Urinary bladder (tissue), 4 donors: ENCODE data around the gene ITGAV. TPM values are rescaled to one million over a fixed set of nuclear protein-coding genes. Genes with fewer than 3 reads are reported as not detected.

Source experiments
- DNase-seq: peaks from one replicate; pipeline ENCODE4 v3.0.0-alpha.2; 2015; ENCODE audit errors: extremely low spot score
- H3K27ac ChIP-seq: one replicate; pipeline ENCODE4 v1.5.1; 2013; ENCODE audit warnings: low read depth, mild to moderate bottlenecking, moderate library complexity
- H3K36me3 ChIP-seq: one replicate; pipeline ENCODE4 v1.6.1; 2013; ENCODE audit warnings: mild to moderate bottlenecking, moderate library complexity; ENCODE audit not compliant: insufficient read depth
- H3K4me1 ChIP-seq: one replicate; pipeline ENCODE4 v1.6.1; 2013; ENCODE audit warnings: mild to moderate bottlenecking, moderate library complexity; ENCODE audit not compliant: insufficient read depth
- H3K4me3 ChIP-seq: one replicate; pipeline ENCODE4 v1.5.1; 2013; ENCODE audit warnings: low read depth, low read length
- WGBS: extraction: QIAGEN DNeasy Blood & Tissue Kit; methylation state at CpG from one replicate; pipeline ENCODE4 v1.1.7; 2013; 5-methylcytosine and 5-hydroxymethylcytosine counted together
- polyA plus RNA-seq: library from polyadenylated mRNA; stranded (reverse); fragments of 200-250 nt; gene quantifications from one replicate; pipeline ENCODE4 v1.2.3, GENCODE V29; 2013
- total RNA-seq: library from RNA; depleted of rRNA; stranded (reverse); fragments of >200 nt; gene quantifications from one replicate; pipeline ENCODE4 v1.2.3, GENCODE V29; 2014
- donor health status: healthy with polysubstance abuse.
- donor health status: healthy.

Gene ITGAV
- total and polyA plus RNA-seq, 2 donors, result 33.1 to 183 TPM

GRCh38 chr2:186713691-186714090 lies 123.8 kb downstream of the ITGAV start:
- Histone ChIP-seq H3K4me1 (peaks cover 1% of the 10 kb centered on the region), H3K27ac (no peak overlapping the region), H3K36me3 (no peaks in the 10 kb centered on the region), H3K4me3 (no peak overlapping the region)
- no peak for DNase-seq
- WGBS, result 65% methylated on average over 1 of the region's 1 CpG

DNA sequence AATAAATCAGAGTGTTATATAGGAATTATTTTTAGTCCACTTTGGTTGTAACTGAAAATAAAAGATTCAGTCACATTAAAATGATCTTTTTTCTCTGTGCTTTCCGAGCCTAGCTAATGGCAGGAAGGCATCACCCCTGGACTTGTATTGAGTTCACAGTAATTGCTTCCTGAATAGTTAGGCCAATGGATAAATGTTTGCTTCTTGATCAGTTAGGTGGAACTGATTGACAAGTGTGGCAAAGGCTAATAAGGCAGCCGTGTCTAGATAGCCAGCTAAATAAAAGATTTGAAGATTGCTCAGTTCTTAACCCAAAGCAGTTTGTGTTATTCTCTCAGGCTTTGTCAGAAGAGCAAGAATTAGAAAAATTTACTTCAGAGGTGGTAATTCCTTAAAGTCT lies 124.8 kb downstream of the ITGAV start:
- H3K27ac ChIP-seq, result no peak overlapping the region
- 83% methylated on average over 2 of the region's 2 CpGs for WGBS

DNA sequence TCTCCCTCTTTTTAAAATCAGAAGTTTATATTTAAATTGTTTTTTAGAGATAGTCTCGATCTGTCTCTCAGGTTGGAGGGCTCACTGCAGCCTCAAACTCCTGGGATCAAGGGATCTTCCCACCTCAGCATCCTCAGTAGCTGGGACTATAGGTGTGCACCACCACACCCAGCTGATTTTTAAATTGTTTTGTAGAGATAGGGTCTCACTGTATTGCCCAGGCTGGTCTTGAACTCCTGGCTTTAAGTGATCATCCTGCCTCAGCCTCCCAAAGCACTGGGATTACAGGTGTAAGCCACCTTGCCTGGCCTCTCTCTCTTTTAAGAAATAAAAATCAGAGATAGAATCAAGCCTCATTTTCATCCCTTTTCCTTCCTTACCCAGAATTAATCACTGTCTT lies 126.1 kb downstream of the ITGAV start:
- WGBS, result 93% methylated on average over 1 of the region's 1 CpG

More for the DNA sequence above, 124.8 kb downstream of the ITGAV start:
- no peak overlapping the region for H3K4me3 ChIP-seq
- peaks cover 1% of the 10 kb centered on the region for H3K4me1 ChIP-seq
- no peak for DNase-seq
- no peaks in the 10 kb centered on the region for H3K36me3 ChIP-seq

DNA sequence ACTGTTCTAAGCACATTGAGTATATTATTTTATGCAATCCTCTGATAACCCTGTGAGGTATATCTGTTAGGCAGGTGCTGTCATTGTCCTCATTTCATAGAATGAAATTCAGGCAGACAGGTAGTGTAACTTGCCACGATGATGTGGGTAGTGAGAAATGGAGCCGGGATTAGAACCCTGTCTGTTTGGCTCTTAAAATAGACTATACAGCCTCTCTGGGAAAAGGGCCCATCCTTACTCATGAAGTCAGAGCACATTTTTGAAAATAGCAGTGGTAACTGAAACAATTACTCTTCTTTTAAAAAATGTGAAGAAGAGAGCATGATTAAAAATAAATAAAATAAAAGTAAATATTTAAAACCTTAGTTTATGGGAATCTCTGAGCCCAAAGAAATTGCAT lies 127.0 kb downstream of the ITGAV start:
- no peak for DNase-seq
- no peak overlapping the region for H3K27ac ChIP-seq
- peaks cover 1% of the 10 kb centered on the region for H3K4me1 ChIP-seq
- H3K4me3 ChIP-seq, result no peak overlapping the region
- no peaks in the 10 kb centered on the region for H3K36me3 ChIP-seq
- 30% methylated on average over 2 of the region's 2 CpGs for WGBS

More for the DNA sequence above, 126.1 kb downstream of the ITGAV start:
- Histone ChIP-seq H3K36me3 (no peaks in the 10 kb centered on the region), H3K27ac (no peak overlapping the region), H3K4me1 (peaks cover 1% of the 10 kb centered on the region), H3K4me3 (no peak overlapping the region)
- DNase-seq, result no peak

- H3K4me1 ChIP-seq, result peaks cover 1% of the 10 kb centered on the region
- H3K27ac ChIP-seq, result no peak overlapping the region
- 57% methylated on average over 3 of the region's 3 CpGs for WGBS
- no peak overlapping the region for H3K4me3 ChIP-seq
- no peak for DNase-seq
- H3K36me3 ChIP-seq, result no peaks in the 10 kb centered on the region
Measured at GRCh38 chr2:186717320-186718007, 127.6 kb downstream of the ITGAV start.

GRCh38 chr2:186718122-186718521 lies 128.3 kb downstream of the ITGAV start:
- no peak for DNase-seq
- no peaks in the 10 kb centered on the region for H3K36me3 ChIP-seq
- no peak overlapping the region for H3K27ac ChIP-seq
- 95% methylated on average over 3 of the region's 3 CpGs for WGBS
- H3K4me3 ChIP-seq, result no peak overlapping the region
- peaks cover 1% of the 10 kb centered on the region for H3K4me1 ChIP-seq

- Histone ChIP-seq H3K4me3 (no peak overlapping the region), H3K4me1 (peaks cover 1% of the 10 kb centered on the region), H3K27ac (no peak overlapping the region), H3K36me3 (no peaks in the 10 kb centered on the region)
- 82% methylated on average over 4 of the region's 4 CpGs for WGBS
- DNase-seq, result no peak
Measured at GRCh38 chr2:186718903-186719302, 129.0 kb downstream of the ITGAV start.

GRCh38 chr2:186721956-186722355 lies 132.1 kb downstream of the ITGAV start:
- no peak for DNase-seq
- H3K4me1 ChIP-seq, result no peaks in the 10 kb centered on the region
- H3K36me3 ChIP-seq, result no peaks in the 10 kb centered on the region
- H3K27ac ChIP-seq, result no peak overlapping the region
- H3K4me3 ChIP-seq, result no peak overlapping the region

- Histone ChIP-seq H3K36me3 (no peaks in the 10 kb centered on the region), H3K27ac (no peak overlapping the region), H3K4me1 (no peaks in the 10 kb centered on the region), H3K4me3 (no peak overlapping the region)
- DNase-seq, result no peak
- 98% methylated on average over 7 of the region's 7 CpGs for WGBS
Measured at GRCh38 chr2:186724736-186725135, 134.9 kb downstream of the ITGAV start.

DNA sequence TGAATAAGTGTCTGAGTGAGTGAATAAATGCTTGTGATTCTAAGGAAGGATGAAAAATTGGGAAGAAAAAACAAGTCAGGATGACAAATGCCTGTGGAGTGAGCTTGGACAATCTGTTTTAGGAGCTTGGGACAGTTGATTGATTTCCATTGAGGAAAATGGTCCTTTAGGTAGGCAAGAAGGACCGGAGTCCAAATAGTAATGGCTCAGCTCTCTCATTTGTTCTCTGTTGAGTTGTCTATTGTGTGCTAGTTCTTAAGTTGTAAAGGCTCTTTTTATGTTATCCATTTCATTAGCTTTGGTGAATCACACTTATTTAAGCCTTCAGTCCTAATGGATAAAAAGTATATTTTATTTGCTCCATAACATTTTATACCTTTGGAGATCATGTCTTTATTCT lies 135.9 kb downstream of the ITGAV start:
- DNase-seq, result no peak
- H3K36me3 ChIP-seq, result no peaks in the 10 kb centered on the region
- 95% methylated on average over 1 of the region's 1 CpG for WGBS

DNA sequence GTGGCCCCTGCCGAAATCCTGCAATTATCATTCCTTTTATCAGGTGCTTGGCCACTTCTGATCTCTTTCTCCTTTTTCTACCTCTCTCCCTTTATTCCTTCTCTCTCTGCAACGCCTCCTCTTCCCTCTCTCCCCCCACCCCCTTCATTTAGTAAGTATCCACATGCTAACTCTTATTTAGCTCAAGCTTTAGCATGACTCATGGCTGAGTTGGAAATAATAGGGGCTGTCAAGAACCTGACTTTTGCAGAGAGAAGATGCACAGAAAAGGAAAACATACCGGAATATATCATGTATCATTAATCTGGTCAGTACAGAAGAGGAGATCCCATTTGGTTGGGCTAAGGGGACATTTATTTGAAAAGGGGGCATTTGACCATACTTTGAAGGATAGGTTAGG lies 137.1 kb downstream of the ITGAV start:
- H3K4me3 ChIP-seq, result no peak overlapping the region
- no peaks in the 10 kb centered on the region for H3K4me1 ChIP-seq
- no peak overlapping the region for H3K27ac ChIP-seq
- H3K36me3 ChIP-seq, result no peaks in the 10 kb centered on the region
- WGBS, result 79% methylated on average over 3 of the region's 3 CpGs
- DNase-seq, result no peak

More for the DNA sequence above, 135.9 kb downstream of the ITGAV start:
- Histone ChIP-seq H3K4me1 (no peaks in the 10 kb centered on the region), H3K4me3 (no peak overlapping the region), H3K27ac (no peak overlapping the region)

GRCh38 chr2:186728631-186729030 lies 138.8 kb downstream of the ITGAV start:
- Histone ChIP-seq H3K27ac (no peak overlapping the region), H3K36me3 (no peaks in the 10 kb centered on the region), H3K4me1 (no peaks in the 10 kb centered on the region), H3K4me3 (no peak overlapping the region)
- DNase-seq, result no peak
- 97% methylated on average over 2 of the region's 2 CpGs for WGBS
